NCI-H345 (cell line): Measurements from ENCODE around the gene SUPT3H.
"Not testable (repeated sequence)": the region's sequence is repeated elsewhere in the genome, so short reads cannot be mapped to it uniquely, and the experiment has no call there.

Source experiments
- DNase-seq: peaks from one replicate; lab custom pipeline; 2025; lab: John Stamatoyannopoulos, UW

SUPT3H gene

DNA sequence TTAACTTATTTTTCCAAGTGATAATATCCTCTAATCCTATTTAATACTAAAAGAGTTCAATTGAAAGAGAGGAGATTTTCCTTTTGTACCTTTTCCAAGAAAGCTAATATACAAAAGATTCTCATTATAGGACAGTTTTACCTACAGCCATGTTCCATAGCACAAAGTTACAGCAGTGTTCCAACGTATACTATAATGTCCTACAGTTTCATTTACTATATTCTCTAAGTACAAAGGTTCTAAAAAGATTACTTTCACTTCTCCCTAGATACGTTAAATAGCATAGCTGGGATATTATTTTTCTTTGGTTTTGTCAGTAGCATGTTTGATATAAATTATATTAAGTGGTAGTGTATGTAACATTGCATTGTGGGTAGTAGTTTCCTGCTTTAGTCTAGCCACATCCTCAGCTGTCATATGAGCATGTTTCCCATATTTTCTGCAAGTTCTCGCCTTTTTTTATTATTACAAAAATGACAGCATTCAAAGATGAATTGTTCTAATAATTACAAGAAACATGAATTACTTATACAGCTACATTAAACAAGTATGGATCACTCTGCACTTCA, 54.0 kb downstream of the SUPT3H start:
- DNase-seq = no peak

DNA sequence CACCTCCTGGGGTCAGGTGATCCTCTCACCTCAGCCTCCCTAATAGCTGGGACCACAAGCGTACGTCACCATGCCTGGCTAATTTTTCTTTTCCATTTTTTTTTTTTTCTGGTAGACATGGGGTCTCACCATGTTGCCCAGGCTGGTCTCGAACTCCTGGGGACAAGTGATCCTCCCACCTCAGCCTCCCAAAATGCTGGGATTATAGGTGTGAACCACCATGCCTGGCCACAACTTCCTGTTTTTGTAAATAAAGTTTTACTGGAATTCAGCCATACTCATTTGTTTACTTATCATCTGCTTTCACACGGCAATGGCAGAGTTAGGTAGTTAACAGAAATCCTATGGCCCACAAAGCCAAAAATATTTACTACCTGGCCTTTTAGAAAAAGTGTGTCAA, 57.4 kb downstream of the SUPT3H start:
- no peak for DNase-seq

DNA sequence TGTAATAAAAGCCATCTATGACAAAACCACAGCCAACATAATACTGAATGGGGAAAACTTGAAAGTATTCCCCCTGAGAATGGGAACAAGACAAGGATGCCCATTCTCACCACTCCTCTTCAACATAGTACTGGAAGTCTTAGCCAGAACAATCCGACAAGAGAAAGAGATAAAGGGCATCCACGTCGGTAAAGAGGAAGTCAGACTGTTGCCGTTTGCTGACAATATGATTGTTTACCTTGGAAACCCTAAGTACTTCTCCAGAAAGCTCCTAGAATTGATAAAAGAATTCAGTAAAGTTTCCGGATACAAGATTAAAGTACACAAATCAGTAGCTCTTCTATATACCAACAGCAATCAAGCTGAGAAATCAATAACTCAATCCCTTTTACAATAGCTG, 63.6 kb downstream of the SUPT3H start:
- DNase-seq = no peak

GRCh38 chr6:45310118-45310788, 67.5 kb downstream of the SUPT3H start:
- no peak for DNase-seq

- no peak for DNase-seq
These were observed 72.2 kb downstream of the SUPT3H start for GRCh38 chr6:45305546-45305945.

DNA sequence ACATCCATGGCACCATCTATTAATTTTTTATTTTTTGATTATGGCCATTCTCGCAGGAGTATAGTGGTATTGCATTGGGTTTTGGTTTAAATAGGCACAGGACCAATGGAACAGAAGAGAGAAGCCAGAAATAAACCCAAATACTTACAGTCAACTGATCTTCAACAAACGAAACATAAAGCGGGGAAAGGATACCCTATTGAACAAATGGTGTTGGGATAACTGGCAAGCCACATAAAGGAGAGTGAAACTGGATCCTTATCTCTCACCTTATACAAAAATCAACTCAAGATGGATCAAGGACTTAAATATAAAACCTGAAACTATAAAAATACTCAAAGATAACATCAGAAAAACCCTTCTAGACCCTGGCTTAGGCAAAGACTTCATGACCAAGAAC, 74.9 kb downstream of the SUPT3H start:
- DNase-seq = no peak

- DNase-seq = no peak
These were observed 76.2 kb downstream of the SUPT3H start for GRCh38 chr6:45301348-45302142.

DNA sequence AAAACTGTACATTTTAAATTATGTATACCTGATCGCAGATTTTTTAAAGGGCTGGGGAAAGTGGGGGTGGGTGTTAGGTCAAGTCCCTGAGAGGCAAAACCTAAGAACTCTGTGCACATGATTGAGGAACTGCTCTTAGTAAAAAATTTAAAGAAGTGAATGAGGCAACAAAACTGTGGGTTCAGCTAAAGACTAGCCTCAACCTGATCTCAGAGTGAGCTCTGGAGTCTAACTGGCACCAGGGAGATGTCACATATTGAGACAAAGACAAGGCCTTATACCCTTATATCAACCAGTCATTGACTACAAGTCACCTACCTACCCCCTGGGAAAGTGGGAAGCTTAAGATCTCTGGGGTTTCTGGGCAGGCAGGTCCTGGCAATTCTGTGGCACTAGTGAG, 77.0 kb downstream of the SUPT3H start:
- no peak for DNase-seq

DNA sequence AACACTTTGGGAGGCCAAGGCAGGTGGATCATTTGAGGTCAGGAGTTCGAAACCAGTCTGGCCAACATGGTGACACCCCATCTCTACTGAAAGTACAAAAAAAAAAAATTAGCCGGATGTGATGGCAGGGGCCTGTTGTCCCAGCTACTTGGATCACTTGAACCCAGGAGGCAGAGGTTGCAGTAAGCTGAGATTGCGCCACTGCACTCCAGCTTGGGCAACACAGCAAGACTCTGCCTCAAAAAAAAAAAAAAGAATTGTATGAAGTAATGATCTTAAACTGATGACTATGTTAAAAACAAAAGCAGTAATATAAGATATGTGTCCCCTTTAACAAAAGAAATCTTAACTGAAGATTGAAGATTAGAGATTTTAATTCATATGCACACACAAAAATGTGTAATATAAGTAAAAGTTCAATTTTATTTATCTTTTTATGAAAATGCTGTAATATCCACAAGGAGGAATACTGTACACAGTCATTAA, 78.6 kb downstream of the SUPT3H start:
- no peak for DNase-seq

DNA sequence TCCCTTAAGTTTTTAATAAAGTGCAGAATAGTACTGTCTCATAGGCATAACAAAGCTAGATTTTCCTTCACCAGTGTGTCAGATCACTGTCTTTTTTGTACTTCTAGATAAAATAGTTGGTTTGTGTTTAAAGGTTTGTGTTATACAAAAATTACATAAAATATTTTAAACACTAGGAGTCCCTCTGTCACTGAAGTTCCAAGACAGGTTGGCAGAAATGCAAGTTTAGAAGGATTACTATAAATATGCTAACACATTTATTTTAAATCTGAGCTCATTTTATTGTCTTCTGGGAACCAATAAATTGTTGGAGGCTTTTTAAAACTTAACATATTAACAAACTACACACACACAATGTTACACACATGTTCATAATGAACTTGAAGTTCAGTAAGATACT, 80.4 kb downstream of the SUPT3H start:
- DNase-seq = no peak

DNA sequence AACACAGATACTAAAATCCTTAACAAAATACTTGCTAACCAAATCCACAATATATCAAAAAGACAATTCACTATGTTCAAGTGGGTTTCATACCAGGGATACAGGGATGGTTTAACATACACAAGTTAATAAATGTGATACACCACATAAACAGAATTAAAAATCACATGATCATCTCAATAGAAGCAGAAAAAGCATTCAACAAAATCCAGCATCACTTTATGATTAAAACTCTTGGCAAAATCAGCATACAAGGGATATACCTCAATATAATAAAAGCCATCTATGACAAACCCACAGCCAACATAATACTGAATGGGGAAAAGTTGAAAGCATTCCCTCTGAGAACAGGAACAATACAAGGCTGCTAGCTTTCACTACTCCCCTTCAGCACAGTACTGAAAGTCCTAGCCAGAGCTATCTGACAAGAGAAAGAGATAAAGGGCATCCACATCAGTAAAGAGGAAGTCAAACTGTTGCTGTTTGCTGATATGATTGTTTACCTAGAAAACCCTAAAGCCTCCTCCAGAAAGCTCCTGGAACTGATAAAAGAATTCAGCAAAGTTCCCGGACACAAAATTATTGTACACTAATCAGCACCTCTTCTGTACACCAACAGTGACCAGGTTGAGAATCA, 83.6 kb downstream of the SUPT3H start:
- DNase-seq = not testable (repeated sequence)

DNA sequence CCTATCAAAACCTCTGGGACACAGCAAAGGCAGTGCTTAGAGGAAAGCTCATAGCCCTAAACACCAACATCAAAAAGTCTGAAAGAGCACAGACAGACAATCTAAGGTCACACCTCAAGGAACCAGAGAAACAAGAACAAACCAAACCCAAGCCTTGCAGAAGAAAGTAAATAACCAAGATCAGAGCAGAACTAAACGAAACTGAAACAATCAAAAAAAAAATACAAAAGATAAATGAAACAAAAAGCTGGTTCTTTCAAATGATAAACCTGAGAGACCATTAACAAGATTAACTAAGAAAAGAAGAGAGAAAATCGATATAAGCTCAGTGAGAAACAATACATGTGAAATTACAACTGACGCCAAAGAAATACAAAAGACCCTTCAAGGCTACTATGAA, 84.4 kb downstream of the SUPT3H start:
- no peak for DNase-seq

GRCh38 chr6:45289751-45290514, 87.8 kb downstream of the SUPT3H start:
- no peak for DNase-seq

GRCh38 chr6:45286707-45287106, 91.0 kb downstream of the SUPT3H start:
- not testable (repeated sequence) for DNase-seq

DNA sequence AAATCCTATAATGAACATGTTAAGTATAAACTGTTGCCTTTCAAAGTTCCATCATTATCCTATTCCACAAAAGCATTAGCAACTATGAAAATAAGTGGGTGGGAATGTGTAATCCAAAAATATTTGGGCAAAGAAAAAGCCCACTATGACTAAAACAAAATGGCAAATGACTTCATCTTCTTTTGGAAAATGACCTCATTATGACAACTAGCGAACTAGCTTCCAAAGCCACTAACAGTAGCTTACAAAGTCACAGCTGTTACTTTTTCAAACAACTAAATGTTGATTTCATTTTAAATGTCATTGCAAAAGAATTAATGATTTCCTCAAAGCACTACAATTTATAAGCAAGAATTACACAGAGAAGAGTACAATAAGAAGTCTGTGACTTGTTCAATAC, 99.4 kb downstream of the SUPT3H start:
- DNase-seq = no peak

DNA sequence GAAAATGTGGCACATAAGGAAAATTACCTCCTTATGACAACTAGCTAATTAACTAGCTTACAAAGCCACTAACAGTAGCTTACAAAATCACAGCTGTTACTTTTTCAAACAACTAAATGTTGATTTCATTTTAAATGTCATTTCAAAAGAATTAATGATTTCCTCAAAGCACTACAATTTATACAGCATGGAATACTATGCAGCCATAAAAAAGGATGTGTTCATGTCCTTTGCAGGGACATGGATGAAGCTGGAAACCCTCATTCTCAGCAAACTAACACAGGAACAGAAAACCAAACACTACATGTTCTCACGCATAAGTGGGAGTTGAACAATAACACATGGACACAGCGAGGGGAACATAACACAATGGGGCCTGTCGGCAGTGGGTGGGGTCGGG, 100.0 kb downstream of the SUPT3H start:
- DNase-seq = not testable (repeated sequence)

DNA sequence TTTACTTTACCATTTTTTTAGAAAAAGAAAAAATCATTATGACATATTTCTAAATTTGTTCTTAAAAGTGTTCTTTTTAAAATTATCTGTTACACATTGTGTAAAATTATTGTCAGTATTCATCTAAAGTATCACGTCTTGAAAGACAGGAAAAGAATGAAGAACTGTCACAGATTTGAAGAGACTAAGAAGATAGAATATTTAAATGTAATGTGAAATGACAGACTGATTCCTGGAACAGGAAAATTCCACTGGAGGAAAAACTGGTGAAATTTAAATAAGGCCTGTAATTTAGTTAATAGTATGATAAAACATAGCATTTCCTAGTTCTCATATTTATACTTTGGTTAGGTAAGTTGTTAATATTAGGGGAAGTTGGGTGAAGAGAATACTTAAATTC, 102.4 kb downstream of the SUPT3H start:
- no peak for DNase-seq

- no peak for DNase-seq
These were observed 105.1 kb downstream of the SUPT3H start for GRCh38 chr6:45272626-45273025.

DNA sequence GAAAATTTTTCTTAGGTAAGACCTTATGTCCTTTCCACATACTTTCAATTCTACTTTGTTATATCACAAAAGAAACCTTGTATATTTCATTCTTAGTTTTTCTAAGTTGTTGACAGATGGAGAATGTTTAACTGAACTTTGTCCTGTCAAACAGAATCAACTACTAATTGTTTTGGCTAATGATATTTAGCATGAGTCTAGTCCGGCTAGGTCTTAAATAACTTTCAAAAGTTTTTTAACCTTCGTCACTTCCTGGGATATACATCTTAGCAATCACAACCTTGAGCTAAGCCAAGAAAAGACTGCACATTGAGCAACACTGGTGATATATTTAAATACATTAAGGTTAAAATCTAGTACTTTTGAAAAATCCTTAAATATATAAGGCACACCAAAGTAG, 112.5 kb downstream of the SUPT3H start:
- DNase-seq = no peak

DNA sequence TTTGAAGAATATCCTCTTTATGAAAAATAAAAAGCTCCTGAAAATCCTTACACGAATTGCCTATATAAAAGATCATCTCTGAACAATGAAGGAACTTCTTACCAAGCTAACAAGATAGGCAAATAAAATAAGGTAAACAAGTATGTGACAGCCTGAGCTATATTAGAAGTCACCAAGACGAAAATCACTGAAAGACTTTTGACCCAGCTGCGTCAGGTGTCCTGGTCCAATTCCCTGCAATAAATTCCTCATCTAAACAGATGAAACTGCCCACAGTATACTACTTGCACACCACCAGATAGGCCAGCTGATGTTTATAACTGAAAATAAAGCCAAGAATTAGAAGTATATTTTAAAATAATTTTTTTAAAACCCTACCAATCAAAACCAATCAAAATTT, 117.0 kb downstream of the SUPT3H start:
- no peak for DNase-seq

DNA sequence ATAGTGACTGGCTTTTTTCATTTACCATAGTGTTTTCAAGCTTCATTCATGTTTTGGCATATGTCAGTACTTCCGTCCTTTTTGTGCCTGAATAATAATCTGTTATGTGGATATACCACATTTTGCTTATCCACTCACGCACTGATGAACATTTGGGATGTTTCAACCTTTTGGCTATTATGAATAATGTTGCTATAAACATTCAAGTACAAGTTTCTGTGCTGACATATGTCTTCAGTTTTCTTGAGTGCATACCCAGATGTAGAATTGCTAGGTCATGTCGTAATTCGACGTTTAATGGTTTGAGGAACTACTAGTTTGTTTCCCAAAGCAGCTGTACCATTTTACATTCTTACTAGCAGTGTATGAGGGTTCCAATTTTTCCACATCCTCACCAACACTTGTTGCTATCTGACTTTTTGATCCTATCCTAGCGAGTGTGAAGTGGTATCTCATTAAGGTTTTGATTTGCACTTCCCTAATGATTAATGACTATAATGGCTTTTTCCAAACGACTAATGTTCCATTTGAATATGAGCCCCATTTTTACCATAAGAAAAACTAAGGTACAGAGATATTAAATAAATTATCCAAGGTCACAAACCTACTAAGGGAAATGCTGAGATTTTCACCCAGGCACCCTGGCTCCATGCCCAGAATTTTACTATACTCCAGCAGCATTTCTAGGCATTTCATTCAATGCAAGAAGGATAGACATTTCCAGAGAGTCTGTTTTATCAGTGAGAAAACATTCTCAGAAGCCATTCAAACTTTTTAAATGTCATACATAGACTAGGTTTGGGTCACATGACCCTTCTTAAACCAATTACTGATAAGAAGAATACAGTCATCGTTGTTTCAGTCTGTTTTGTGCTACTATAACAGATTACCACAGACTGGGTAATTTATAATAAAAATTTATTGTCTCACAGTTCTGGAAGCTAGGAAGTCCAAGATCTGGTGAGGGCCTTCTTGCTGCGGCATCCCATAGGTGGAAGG, 120.7 kb downstream of the SUPT3H start:
- DNase-seq = no peak
